HG03095 (cell line): ENCODE data around the gene GPM6B.

Source experiments
- ATAC-seq: cut with Tn5 transposase; IDR thresholded peaks from one replicate; pipeline ENCODE4 v1.9.1; 2021; ENCODE audit warnings: moderate library complexity; ENCODE audit not compliant: unreplicated experiment

GPM6B gene, protein sequence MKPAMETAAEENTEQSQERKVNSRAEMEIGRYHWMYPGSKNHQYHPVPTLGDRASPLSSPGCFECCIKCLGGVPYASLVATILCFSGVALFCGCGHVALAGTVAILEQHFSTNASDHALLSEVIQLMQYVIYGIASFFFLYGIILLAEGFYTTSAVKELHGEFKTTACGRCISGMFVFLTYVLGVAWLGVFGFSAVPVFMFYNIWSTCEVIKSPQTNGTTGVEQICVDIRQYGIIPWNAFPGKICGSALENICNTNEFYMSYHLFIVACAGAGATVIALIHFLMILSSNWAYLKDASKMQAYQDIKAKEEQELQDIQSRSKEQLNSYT

DNA sequence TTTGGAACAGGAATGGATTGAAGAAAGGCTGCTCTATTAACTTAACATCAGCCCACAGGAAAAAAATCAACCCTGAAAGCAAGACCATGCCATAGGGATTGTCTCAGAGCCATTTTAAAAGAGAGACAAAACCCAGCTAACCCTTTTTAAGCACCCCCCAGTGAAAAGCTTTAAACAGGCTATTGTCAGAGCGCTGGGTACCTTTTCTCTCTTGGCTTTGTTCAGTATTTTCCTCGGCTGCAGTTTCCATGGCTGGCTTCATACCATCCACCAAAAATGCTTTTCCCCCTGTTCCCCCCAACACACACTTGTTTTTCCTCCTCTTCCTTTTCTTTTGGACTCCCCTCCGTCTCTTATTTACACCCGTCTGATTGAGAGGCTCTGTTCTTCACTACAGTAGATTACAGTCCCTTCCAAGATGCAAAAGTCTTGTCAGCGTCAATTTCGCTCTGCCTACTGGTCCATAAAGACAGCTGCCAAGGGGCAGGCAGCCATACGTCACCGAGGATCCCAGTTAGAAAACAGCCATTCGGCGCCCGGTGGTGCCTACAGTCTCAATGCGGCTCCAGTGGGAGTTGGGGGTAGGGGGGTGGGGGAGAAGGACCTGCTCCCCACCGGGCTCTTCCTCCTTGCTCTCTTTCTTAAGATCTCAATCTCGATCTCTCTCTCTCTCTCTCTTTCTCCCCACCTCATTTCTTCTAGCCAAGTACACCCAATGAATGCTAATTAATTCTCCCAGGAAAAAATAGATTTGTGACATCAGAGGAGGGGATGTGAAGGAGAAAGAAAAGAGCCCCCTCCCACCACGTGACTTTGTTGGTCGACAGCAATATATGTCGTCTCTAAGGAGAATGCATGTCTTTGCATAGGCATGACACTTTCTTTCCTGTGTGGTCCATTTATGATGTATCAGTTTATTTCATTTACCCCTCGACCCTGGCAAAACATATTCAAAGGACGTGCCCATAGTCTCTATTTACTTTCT lies at the start of gene GPM6B:
TSS of gene GPM6B (minus strand) at position 451 of the 985 bp plus-strand sequence. CDS start at position 262, 189 bp downstream.
- no peak for ATAC-seq

DNA sequence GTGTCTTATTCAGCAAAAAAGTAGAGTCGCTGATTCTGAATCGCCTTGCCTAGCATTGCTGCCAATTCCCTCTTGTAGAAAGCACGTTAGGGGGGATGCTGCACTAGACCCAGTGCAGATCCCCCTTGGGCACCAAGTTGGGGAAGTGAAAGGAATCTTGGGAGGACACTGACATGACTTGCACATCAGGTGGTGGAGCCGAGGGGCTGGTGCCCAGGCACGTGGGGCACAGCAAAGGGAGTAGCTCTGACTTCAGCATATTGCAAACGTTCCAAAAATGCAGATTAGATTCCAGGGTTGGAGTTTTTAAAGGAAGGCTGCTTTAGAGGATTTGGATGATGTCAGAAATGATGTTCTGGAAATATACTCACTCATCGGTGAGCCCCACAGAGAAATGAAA lies 47.4 kb upstream of the GPM6B start:
- ATAC-seq = no peak

DNA sequence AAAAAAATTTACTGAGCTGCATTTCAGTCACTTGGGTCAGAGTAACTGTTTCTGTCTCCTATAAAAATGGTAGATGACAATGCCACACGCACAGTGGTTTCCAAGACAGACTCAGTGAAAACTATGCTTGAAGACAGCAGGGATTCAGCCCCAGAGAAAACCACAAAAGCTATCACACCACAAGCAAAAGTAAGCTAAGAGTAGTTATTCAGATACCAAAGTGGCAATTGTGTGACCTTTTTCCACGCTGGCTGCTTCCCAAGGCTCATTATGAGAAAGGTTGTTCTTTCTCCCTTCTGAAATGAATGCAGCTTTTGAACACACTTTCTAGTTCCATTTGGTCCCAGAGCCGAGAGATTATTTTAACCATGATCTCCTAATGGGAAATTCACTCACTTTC lies 46.4 kb upstream of the GPM6B start:
- no peak for ATAC-seq

DNA sequence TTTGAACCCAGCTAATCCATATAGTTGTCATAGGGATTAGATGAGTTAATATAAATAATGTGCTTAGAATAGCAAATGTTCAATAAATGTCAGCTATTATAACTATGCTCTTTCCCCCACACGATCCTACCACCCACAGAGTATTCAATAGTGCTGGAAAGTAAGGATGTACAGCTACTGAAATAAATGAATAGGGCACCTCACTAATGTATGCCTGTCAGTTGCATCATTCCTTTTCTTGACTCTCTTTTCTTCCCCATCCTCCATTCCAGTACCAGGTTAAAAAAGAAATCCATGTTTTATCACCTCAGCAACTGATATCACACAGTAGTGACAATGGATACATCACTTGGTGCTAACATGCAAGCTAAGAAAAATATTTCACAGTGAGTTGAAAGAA lies 42.8 kb upstream of the GPM6B start:
- ATAC-seq = no peak

DNA sequence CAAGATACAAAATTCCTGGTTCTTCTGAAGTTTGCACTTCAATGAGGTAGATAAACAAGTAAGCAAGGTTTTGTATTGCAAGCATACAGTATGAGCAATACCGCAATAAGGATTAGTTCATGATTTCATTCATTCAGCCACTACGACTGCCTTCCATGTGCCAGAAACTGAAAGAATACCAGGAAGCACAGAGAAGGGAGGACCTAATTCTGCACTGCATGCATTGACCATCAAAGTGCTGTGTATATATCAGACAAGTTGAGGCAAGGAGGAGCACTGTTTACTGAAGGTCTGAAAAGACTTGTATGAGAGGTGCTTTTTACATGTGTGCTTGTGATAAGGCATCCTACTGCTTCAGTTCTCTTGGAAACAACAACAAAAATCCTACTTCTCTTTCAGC lies 40.9 kb upstream of the GPM6B start:
- ATAC-seq = no peak

DNA sequence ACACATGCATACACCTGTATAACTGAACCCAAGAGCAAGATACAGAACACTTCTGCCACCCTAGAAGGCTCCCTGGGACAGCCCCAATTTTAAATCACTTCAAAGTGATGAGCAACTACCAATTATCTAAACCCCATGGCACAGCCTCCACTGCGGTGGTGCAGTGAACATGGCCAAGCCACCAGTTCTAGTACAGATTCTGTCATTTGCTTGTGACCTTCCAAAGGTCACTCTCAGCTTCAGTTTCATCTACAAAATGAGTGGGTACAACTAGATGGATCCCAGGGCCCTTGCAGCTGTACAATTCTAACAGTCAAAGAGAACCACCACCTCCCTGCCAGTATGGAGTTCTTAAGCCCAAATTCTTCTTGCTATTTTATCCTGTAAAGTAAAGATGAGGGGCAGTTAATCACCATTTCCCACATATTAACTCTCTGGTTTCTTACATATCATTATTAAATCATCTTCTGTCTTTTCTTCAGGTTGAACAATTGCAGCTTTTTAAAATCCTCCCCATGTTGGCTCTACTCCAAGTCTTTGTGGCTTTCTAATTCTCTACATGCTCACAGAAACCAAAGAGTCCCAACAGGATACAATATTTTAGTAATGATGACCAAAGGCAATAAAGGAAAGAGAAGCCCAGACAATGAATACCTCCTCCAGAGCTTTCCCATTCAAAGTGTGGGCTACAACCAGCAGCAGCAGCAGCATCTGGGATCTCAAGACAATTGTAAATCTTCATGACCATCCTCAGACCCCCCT lies 39.0 kb upstream of the GPM6B start:
- ATAC-seq = no peak

DNA sequence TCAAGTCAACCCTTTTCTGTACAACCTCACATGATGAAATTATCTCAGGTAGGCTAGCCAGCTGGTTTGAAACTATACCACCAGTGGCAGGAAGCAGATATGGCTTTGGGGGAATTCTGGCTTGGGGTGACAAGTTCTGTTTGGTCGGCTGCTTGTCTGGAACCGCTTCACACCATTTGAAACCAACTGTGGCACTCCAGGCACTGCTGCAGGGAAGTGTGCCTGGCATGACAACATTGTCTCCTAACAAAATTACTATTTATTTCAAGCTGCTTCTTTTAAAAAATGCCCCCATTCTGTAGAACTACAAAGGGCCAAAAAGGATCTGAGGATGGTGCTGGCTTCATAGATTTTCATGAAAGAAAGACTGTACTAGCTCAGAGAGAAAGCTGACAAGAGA lies 37.1 kb upstream of the GPM6B start:
- ATAC-seq = no peak

DNA sequence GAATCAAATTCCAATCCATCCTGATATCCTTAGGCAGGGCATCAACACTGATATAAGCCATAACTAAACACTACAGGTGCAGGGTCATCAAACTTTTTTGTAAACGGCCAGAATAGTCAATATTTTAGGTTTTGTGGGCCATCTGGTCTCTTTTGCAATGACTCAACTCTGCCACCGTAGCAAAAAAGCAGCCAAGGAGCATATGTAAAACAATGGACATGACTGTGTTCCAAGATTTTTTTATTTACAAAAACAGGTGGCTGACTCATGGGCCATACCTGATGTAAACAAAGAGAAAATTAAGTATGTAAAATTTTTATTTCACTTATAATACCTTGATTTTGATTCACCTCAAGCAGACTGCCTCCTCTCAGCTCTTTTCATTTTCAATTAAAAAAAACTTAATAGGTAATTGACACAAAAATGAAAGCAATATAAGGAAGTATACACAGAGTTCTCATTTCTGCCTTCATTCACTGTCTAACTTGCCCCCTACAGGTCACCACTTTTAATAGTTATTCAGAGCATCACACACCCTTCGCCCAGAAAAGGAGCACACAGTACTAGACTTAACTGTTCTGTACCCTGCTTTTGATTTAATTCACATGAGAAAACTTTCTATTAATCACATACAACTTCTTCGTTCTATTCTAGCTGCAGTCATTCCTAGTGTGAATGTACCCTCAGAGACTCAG lies 35.3 kb upstream of the GPM6B start:
- ATAC-seq = no peak

DNA sequence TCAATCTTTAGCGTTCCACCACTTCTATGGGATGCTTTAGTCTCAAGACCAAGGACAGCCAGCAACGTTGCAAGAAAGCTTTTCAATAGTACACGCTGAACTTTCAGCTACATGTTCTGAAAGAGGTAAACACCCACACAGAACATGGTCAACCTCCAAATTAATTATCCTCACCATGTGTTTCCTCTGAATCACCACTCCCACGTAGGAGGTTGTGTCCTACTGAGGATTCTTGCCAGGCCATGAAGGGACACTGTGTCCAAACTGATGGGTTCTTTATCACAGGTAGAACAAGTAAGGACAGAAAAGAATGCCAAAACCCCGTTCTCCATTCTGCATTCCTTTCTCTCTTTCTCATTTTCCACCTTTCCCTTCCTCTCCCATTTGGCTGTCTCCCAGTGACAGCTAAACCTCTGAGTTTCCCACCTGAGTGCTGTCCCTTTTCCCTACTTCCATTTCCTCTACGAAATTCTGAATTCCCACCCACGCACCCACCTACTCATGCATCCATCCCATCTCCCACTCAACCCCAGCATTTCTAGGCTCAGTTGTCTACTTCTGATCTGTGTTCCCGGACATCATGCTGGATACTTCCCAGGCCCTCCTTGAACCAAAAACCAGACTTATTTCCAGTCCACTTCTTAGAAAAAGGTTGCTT lies 29.0 kb upstream of the GPM6B start:
- no peak for ATAC-seq

DNA sequence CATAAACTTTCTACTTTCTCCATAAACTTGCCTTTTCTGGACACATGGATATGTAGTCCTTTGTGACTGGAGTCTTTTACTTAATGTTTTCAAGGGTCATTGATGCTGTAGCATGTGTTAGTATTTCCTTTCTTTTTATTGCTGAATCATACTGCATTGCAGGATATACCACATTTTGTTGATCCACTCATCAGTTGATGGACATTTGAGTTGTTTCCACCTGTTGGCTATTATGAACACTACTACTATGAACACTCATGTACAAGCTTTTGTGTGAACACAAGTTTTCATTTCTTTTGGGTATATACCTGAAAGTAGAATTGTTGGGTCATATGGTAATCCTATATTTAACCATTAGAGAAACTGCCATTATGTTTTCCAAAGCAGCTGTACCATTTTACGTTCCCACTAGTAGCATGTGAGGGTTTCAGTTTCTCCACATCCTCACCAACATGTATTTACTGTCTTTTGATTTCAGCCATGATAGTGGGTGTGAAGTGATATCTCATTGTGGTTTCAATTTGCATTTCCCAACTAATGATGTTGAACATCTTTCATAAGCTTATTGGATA lies 26.3 kb upstream of the GPM6B start:
- ATAC-seq = no peak

DNA sequence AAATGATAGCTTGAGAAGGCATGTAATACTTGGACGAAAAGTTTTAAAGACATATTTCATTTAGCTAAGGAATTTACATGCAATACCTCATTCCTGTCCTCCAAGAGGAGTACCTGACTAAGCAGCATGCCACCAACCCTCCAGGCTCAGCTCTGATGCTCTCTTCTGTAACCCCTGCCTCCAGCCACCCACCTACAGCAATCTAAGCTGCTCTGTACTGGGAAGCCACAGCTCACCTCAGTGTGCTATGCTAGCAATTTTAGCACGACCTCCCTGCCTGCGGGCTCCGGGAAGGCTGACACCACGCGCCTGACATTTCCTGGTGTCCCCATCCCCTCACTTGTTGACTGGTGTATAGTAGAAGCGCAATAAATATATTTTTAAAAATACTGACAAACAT lies 23.2 kb upstream of the GPM6B start:
- ATAC-seq = no peak

DNA sequence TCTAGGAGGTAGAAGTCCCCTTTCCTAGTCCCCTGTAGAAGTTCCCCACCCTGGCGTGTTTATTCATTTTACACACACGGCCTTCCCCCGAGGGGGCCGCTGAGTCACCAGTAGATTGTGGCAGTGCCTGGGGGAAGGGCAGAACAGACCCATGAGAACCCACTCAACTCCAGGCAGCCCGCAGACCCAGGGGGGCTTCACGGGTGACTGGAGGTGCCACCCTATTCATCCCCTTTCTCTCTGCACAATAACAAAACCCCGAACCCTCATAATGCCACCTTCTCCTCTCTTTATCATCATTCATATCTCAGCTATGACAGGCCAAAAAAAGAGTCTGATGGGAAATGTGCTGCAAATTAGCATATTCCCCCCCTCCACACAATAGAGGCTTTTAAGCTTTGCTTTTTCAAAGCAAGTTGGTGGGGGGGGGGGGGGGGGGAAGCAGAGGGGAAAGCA lies 20.4 kb upstream of the GPM6B start:
- no peak for ATAC-seq

DNA sequence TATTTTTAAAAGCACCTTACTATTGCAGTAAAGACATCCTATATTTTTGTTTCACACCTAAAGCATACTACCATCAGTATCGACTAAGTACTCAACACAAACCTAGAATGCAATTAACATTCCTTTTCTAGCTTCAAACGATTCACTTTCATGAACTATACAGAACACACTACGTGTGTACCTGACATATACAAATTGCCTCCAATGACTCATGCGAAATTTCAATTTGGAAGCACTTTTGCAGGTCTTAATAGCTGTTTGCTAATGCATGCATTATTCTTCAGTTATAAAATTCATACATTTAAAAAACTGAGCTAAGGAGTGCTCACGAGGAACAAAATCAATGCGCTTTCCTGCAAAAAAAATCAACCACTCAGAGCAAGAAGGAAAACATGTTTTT lies 19.7 kb upstream of the GPM6B start:
- ATAC-seq = no peak

DNA sequence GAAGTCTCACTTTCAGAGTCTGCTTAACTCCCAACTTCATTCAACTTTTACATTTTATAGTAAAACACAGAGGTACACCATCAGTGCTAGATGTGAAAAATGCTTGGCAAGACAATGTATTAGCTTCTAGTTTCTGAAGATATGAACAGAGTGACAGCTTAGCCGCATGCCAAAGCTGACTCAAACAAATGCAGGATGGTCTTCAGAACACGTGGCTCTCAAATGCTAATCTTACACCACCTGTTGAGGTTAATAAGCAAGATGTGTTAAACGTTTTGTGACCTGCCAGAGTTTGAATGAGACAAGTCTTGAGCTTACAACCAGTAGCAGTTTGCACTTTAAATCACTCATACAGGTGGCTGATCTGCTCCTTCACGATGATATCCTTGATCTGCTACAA lies 18.9 kb upstream of the GPM6B start:
- ATAC-seq = no peak

DNA sequence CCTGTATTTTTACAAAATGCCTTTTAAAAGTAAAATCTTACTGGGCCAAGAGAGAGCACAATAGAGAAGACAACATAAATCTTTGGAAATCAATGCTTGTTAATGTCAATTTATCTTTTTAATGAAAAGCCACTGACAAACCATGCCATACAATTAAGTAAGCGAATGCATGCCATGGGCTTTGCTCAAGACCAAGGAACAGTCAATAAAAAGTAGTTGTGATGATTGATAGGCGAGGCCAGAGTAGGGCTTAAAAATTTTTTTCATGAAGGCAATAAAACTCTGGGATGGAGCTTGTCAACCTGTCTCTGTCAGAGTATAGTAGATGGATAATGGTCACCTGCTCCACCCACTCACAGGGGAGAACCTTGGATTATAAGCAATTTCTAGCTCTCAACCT lies 17.5 kb upstream of the GPM6B start:
- ATAC-seq = no peak

DNA sequence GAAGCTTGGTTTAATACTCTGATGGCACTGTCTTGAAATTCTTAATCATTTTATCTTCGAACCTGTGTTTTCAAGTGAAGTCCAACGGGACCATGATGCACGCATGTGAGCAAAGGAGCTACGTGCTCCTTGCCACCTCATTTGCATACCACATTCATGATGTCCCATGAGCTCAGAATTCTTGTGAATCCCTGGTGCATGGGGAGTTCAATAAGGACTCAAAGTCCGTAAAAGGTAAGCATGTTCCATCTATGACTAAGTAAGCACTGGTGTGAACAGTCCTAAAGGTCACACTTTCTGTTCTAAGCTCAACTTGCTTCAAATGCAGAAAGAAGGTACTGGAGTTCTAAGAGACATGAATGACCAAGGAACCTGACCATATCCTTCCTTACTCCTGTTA lies 13.1 kb upstream of the GPM6B start:
- no peak for ATAC-seq

DNA sequence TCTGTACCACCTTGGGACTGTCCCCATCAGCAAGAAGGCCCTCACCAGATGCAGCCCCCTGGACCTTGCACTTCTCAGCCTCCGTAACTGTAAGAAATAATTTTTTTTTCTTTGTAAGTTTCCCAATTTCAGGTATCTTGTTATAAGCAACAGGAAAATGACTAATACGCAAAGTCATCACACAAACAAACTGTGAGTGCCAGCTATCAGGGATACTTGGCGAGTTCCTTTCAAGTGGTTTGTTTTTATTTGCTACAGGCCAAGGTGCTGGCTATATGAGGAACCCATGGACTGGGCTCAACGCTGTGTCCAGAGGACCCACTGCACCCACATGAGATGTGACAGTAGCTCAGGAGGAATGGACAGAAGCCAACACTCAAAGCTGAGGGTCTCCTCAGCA lies 11.5 kb upstream of the GPM6B start:
- ATAC-seq = no peak

DNA sequence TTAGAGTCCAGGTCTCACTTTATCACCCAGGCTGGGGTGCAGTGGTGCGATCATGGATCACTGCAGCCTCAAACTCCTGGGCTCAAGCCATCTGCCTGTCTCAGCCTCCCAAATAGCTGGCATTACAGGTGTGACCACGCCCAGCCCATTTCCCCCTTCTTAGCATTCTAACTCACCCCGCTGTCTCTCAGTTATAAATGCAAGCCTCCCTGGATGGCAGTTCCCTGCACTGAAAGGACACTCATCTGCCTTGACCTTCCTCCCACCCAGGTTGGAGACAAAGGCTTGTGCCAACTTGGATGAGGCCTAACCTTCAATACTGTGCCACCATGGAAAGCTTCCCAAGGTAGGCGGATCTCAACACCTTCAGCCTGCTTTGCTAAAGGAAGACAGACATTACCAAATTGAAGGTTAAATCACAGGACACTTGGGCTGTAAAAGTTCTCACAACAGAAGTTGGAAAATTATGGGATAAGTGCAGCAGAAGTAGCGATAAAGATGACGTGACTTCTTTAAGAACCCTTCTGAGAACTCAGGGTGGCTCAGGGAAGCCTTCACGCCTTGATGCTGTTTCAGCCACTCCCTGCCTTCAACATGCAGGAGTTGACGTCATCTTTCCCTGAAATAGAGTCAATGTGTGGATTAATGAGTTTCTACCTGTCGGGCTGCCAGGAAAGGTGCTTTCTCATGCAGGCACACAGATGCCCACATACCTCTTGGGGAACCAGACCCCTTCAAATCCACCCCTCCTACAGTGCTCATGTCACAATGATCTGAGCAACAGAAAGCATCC lies 10.6 kb upstream of the GPM6B start:
- ATAC-seq = no peak

DNA sequence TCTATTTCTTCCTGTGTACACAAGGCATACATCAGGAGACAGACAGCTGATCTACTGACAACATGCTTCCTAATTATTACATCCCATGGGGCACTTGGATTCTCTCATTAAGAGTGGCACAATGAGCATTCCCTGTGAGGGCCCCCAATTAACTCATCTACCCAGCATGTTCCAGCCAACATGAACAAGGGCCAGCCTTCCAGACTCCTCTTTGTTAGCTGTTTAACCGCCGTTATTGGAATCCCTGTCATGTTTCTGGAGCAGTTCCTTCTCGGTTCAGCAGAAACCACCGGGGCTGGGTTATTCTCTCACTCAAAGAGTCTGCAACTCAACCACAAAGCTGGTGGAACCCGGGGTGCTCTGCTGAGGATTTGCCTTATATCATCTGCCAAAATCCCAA lies 9.9 kb upstream of the GPM6B start:
- no peak for ATAC-seq
